GM06990 (cell line): Measurements from ENCODE around the gene AVP.

Experiments used
- DNase-seq: peaks from one replicate; pipeline ENCODE4 v3.0.0-alpha.2; 2011; ENCODE audit not compliant: insufficient read length; ENCODE audit errors: extremely low read depth
- H3K27me3 ChIP-seq: replicated peaks from 2 replicates; pipeline ENCODE4 v1.6.0; 2011; ENCODE audit warnings: low read length; ENCODE audit not compliant: control insufficient read depth, insufficient read depth
- H3K36me3 ChIP-seq: 2 replicates; pipeline ENCODE4 v1.5.1; 2011; ENCODE audit warnings: low read length; ENCODE audit not compliant: control insufficient read depth, insufficient read depth
- H3K4me3 ChIP-seq: replicated peaks from 2 replicates; pipeline ENCODE4 v1.5.1; 2011; ENCODE audit warnings: low read depth, mild to moderate bottlenecking, control low read depth, low read length
- TF ChIP-seq, protein P1 (sequence below): IDR thresholded peaks from 2 replicates; pipeline ENCODE4 v1.5.1; 2011; ENCODE audit warnings: low read length, control low read depth, mild to moderate bottlenecking, inconsistent platforms; ENCODE audit not compliant: insufficient read depth, poor library complexity, severe bottlenecking

Gene AVP

GRCh38 chr20:3092611-3093379 is 8.3 kb upstream of the AVP start:
- TF ChIP-seq, protein P1, sequence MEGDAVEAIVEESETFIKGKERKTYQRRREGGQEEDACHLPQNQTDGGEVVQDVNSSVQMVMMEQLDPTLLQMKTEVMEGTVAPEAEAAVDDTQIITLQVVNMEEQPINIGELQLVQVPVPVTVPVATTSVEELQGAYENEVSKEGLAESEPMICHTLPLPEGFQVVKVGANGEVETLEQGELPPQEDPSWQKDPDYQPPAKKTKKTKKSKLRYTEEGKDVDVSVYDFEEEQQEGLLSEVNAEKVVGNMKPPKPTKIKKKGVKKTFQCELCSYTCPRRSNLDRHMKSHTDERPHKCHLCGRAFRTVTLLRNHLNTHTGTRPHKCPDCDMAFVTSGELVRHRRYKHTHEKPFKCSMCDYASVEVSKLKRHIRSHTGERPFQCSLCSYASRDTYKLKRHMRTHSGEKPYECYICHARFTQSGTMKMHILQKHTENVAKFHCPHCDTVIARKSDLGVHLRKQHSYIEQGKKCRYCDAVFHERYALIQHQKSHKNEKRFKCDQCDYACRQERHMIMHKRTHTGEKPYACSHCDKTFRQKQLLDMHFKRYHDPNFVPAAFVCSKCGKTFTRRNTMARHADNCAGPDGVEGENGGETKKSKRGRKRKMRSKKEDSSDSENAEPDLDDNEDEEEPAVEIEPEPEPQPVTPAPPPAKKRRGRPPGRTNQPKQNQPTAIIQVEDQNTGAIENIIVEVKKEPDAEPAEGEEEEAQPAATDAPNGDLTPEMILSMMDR = no peak
- DNase-seq = peak; percentile 39
- peak overlapping the region; percentile 32 for H3K4me3 ChIP-seq
- H3K36me3 ChIP-seq = no peaks in the 10 kb centered on the region
- H3K27me3 ChIP-seq = no peaks in the 10 kb centered on the region; the same call in 1 of the 2 replicates

- TF ChIP-seq, protein P1 = no peak
- H3K27me3 ChIP-seq = no peaks in the 10 kb centered on the region; the same call in 1 of the 2 replicates
- no peak for DNase-seq
- H3K4me3 ChIP-seq = no peak overlapping the region
- H3K36me3 ChIP-seq = no peaks in the 10 kb centered on the region
These were observed 6.0 kb upstream of the AVP start for GRCh38 chr20:3090565-3090964.

- no peak for DNase-seq
- no peaks in the 10 kb centered on the region for H3K36me3 ChIP-seq
- H3K27me3 ChIP-seq = peaks cover 4% of the 10 kb centered on the region; the same call in 1 of the 2 replicates
- H3K4me3 ChIP-seq = no peak overlapping the region
- TF ChIP-seq, protein P1 = no peak
These were observed 3.5 kb upstream of the AVP start for GRCh38 chr20:3088031-3088430.

DNA sequence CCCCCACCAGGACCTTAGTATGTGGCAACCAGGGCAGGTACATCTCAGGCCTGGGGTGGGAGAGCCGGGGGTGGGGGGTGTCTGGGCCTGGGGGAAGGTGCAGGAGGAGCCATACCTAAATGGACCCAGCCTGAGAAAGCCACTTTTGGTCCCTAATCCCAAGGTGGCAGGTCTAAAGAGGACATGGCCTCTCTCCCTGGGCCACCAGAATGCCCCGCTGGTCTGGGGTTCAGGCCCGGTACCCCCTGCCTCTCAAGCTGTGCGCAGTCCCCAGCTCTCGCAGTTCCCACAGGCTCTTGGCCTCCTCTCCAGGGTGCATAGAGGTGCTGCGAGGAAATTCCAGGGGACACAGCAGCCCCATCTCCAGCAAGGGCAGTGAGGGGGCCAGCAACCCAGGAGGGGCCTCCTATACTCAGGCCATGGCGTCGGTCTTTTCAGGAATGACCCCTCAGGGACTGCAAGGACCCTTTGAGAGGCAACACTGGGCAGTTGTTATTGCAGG is 1.1 kb upstream of the AVP start:
- Histone ChIP-seq H3K4me3 (no peak overlapping the region), H3K36me3 (no peaks in the 10 kb centered on the region), H3K27me3 (peaks cover 4% of the 10 kb centered on the region; the same call in 1 of the 2 replicates)
- TF ChIP-seq, protein P1 = no peak
- DNase-seq = no peak

- no peak for DNase-seq
- H3K27me3 ChIP-seq = peaks cover 4% of the 10 kb centered on the region; the same call in 1 of the 2 replicates
- H3K4me3 ChIP-seq = no peak overlapping the region
- TF ChIP-seq, protein P1 = no peak
- no peaks in the 10 kb centered on the region for H3K36me3 ChIP-seq
These were observed 449 bp upstream of the AVP start for GRCh38 chr20:3084986-3085360.
